MM.1S (cell line): ENCODE data around the gene PXMP4.

Experiments used
- DNase-seq: peaks from one replicate; pipeline ENCODE4 v3.0.0-alpha.2; 2015
- H2AFZ ChIP-seq: fragments of 300-600 bp; sonication (generic); 2 replicates; pipeline ENCODE4 v1.6.0; 2016; ENCODE audit warnings: antibody characterized with exemption, low read length
- H3F3A ChIP-seq: fragments of 300-600 bp; sonication (generic); 2 replicates; pipeline ENCODE4 v1.6.1; 2016; ENCODE audit warnings: mild to moderate bottlenecking, antibody characterized with exemption, low read length, moderate library complexity, mixed read lengths; ENCODE audit not compliant: insufficient read depth
- H3K27ac ChIP-seq: fragments of 300-600 bp; sonication (generic); 2 replicates; pipeline ENCODE4 v1.5.1; 2016; ENCODE audit warnings: mild to moderate bottlenecking, low read length
- H3K27me3 ChIP-seq: fragments of 300-600 bp; sonication (generic); replicated peaks from 2 replicates; pipeline ENCODE4 v1.6.0; 2016; ENCODE audit warnings: low read length; ENCODE audit not compliant: insufficient read depth
- H3K36me3 ChIP-seq: fragments of 300-600 bp; sonication (generic); replicated peaks from 2 replicates; pipeline ENCODE4 v1.6.1; 2016; ENCODE audit warnings: mild to moderate bottlenecking, low read length, mixed read lengths; ENCODE audit not compliant: insufficient read depth
- H3K4me1 ChIP-seq: fragments of 300-600 bp; sonication (generic); 2 replicates; pipeline ENCODE4 v1.6.1; 2016; ENCODE audit warnings: low read length, mixed read lengths
- H3K4me2 ChIP-seq: fragments of 300-600 bp; sonication (generic); 2 replicates; pipeline ENCODE4 v1.6.0; 2016; ENCODE audit warnings: low read depth, low read length
- H3K4me3 ChIP-seq: fragments of 300-600 bp; sonication (generic); 2 replicates; pipeline ENCODE4 v1.5.1; 2016; ENCODE audit warnings: low read length, mixed read lengths
- H3K79me2 ChIP-seq: fragments of 300-600 bp; sonication (generic); 2 replicates; pipeline ENCODE4 v1.6.1; 2016; ENCODE audit warnings: mixed run types, low read length, mixed read lengths
- H3K9ac ChIP-seq: fragments of 300-600 bp; sonication (generic); 2 replicates; pipeline ENCODE4 v1.6.1; 2016; ENCODE audit warnings: low read length, mixed read lengths
- H3K9me2 ChIP-seq: fragments of 300-600 bp; sonication (generic); replicated peaks from 2 replicates; pipeline ENCODE4 v1.6.1; 2016; ENCODE audit warnings: mild to moderate bottlenecking, low read length, mixed read lengths; ENCODE audit not compliant: insufficient read depth
- H3K9me3 ChIP-seq: fragments of 300-600 bp; sonication (generic); replicated peaks from 2 replicates; pipeline ENCODE4 v1.6.1; 2016; ENCODE audit warnings: mild to moderate bottlenecking, low read length, mixed read lengths; ENCODE audit not compliant: insufficient read depth
- H4K20me1 ChIP-seq: fragments of 300-600 bp; sonication (generic); 2 replicates; pipeline ENCODE4 v1.6.1; 2016; ENCODE audit warnings: mild to moderate bottlenecking, low read length, moderate library complexity, mixed read lengths; ENCODE audit not compliant: insufficient read depth
- CTCF ChIP-seq: fragments of 300-600 bp; sonication (generic); IDR thresholded peaks from 2 replicates; pipeline ENCODE4 v1.5.1; 2016; ENCODE audit warnings: antibody characterized with exemption, low read length, mixed read lengths
- EZH2 ChIP-seq: fragments of 300-600 bp; sonication (generic); optimal IDR thresholded peaks from 2 replicates; pipeline ENCODE3; 2017; ENCODE audit warnings: low read depth, mild to moderate bottlenecking, antibody characterized with exemption, low read length, mixed read lengths
- EZH2phosphoT487 ChIP-seq: fragments of 300-600 bp; sonication (generic); IDR thresholded peaks from 2 replicates; pipeline ENCODE4 v1.6.1; 2018; ENCODE audit warnings: antibody characterized with exemption, low read length

Gene PXMP4

GRCh38 chr20:33674294-33675135 is 45.6 kb downstream of the PXMP4 start, which contains the start of gene NECAB3:
Gene NECAB3 (minus strand): TSS chr20:33674428. CDS start chr20:33674352, 76 bp downstream.
- Histone ChIP-seq H3K9ac (peak within 1 kb of the TSS; percentile 73), H3K4me2 (peak within 1 kb of the TSS; percentile 99), H3K9me2 (no peaks in the 10 kb centered on the region), H3K79me2 (peaks cover 29% of the 10 kb centered on the region), H4K20me1 (no peaks in the 10 kb centered on the region), H3K4me1 (peaks cover 16% of the 10 kb centered on the region), H3K9me3 (no peaks in the 10 kb centered on the region), H3K4me3 (peak within 1 kb of the TSS; percentile 91), H3K27me3 (no peaks in the 10 kb centered on the region), H3F3A (peaks cover 16% of the 10 kb centered on the region; the same call in 1 of the 2 replicates), H3K27ac (no peak within 1 kb of the TSS; the same call in 1 of the 2 replicates), H2AFZ (peak within 1 kb of the TSS; percentile 69; the same call in 1 of the 2 replicates), H3K36me3 (no peaks in the 10 kb centered on the region)
- TF ChIP-seq EZH2 (no peak), CTCF (no peak), EZH2phosphoT487 (no peak)
- peak; percentile 82 for DNase-seq

- peak; percentile 6 for DNase-seq
- peak overlapping the region; percentile 73 for H3K9ac ChIP-seq
- H3K4me1 ChIP-seq, result peaks cover 16% of the 10 kb centered on the region
- H3F3A ChIP-seq, result peaks cover 16% of the 10 kb centered on the region; the same call in 1 of the 2 replicates
- H4K20me1 ChIP-seq, result no peaks in the 10 kb centered on the region
- TF ChIP-seq CTCF (no peak), EZH2 (no peak), EZH2phosphoT487 (no peak)
- H3K36me3 ChIP-seq, result no peaks in the 10 kb centered on the region
- no peaks in the 10 kb centered on the region for H3K9me3 ChIP-seq
- H3K27me3 ChIP-seq, result no peaks in the 10 kb centered on the region
- H3K4me2 ChIP-seq, result peak overlapping the region; percentile 99
- H3K9me2 ChIP-seq, result no peaks in the 10 kb centered on the region
- no peak overlapping the region for H3K27ac ChIP-seq
- H3K79me2 ChIP-seq, result peaks cover 25% of the 10 kb centered on the region
- peak overlapping the region; percentile 69; the same call in 1 of the 2 replicates for H2AFZ ChIP-seq
- H3K4me3 ChIP-seq, result peak overlapping the region; percentile 91
These were observed 46.5 kb downstream of the PXMP4 start for GRCh38 chr20:33673410-33674293.

GRCh38 chr20:33673114-33673409 is 47.0 kb downstream of the PXMP4 start:
- Histone ChIP-seq H3K27me3 (no peaks in the 10 kb centered on the region), H3F3A (peaks cover 16% of the 10 kb centered on the region; the same call in 1 of the 2 replicates), H2AFZ (no peak overlapping the region), H3K4me1 (peaks cover 22% of the 10 kb centered on the region), H3K4me3 (peak overlapping the region; percentile 91), H3K36me3 (no peaks in the 10 kb centered on the region), H3K27ac (no peak overlapping the region), H3K9me2 (no peaks in the 10 kb centered on the region), H4K20me1 (no peaks in the 10 kb centered on the region), H3K79me2 (peaks cover 29% of the 10 kb centered on the region), H3K9me3 (no peaks in the 10 kb centered on the region), H3K4me2 (peak overlapping the region; percentile 99), H3K9ac (peak overlapping the region; percentile 73; the same call in 1 of the 2 replicates)
- peak; percentile 5 for DNase-seq
- no peak for TF ChIP-seq EZH2
- TF ChIP-seq EZH2phosphoT487, result no peak
- no peak for TF ChIP-seq CTCF
